ENCODE results near the gene CLSTN2. TPM values are rescaled to one million over a fixed set of nuclear protein-coding genes. Genes with fewer than 3 reads are reported as not detected.

The CLSTN2 gene
- total and polyA plus RNA-seq, 10 donors, result 0.02 to 0.22 (median 0.13) TPM; not detected in 1

DNA sequence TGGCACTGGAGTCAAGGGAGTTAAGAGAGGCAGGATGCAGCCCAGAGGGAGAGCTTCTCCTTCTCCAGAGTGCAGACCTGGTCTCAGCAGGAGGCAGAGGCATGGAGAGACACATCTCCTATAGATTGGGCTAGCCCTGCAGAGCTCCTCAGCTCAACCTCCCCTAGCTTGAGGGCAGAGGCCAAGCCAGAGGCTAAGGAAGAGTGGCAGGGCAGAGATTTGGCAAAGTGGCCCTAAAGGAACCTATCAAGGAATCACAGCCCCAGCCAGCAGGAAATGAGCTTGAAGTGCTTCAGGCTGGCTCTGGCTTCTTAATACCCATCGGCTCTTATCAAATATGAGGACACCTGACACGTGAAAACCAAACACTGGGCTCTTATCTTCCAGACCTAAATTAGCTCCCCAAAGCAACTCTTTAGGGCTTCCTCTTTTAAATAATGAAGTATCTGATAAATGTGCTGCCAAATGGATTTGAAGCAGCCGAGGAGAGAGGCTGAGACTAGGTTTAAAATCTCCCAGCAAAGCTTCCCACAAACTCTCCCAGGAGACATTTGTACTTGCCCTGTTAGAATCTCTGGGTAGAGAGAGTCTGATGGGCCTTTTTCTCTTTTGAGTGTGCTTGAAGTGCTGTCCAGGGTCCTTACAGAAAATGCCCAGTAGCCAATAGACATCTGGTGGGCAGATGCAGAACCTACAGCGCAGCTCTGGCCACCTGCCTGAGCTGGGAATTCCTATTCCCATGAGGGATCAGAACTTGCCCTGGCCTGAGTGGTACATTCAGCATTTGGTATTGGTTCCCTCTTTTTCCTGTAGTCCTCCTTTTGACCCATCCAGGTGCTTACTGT, 271.4 kb downstream of the CLSTN2 start:
- H3K36me3 ChIP-seq, result no peaks in the 10 kb centered on the region
- H3K27me3 ChIP-seq (replicated peaks in 1 of 7), result peaks cover 0 to 25% (median 0%) of the 10 kb centered on the region in 7 donors
- no peak for DNase-seq
- no peak overlapping the region for H3K27ac ChIP-seq
- no peak for TF ChIP-seq POLR2AphosphoS5 (IDR thresholded peaks at IDR 0.05)
- no peak for TF ChIP-seq POLR2A (IDR thresholded peaks at IDR 0.05)
- TF ChIP-seq CTCF (IDR thresholded peaks at IDR 0.05 in 8 of 11, conservative IDR thresholded peaks at IDR 0.05 in 3 of 11), result no peak
- WGBS, 5 donors, result 17 to 40% (median 37%) methylated on average over 4 of the region's 4 CpGs
- H3K4me3 ChIP-seq, result no peak overlapping the region
- intact Hi-C loops (cut with DNase I; ENCODE audit: low total_unique reads), result no loop called here
- H3K4me1 ChIP-seq, result no peaks in the 10 kb centered on the region
- no peaks in the 10 kb centered on the region for H3K9me3 ChIP-seq

GRCh38 chr3:140207541-140207940, 272.6 kb downstream of the CLSTN2 start:
- DNase-seq, result no peak
- Histone ChIP-seq H3K4me1 (no peaks in the 10 kb centered on the region), H3K27me3 (replicated peaks in 1 of 7) (peaks cover 0 to 25% (median 0%) of the 10 kb centered on the region in 7 donors), H3K36me3 (no peaks in the 10 kb centered on the region), H3K27ac (no peak overlapping the region), H3K4me3 (no peak overlapping the region), H3K9me3 (no peaks in the 10 kb centered on the region)
- 51 to 83% (median 71%) methylated on average over 2 of the region's 2 CpGs for WGBS, 5 donors
- intact Hi-C loops (cut with DNase I; ENCODE audit: low total_unique reads), result no loop called here
- TF ChIP-seq CTCF (IDR thresholded peaks at IDR 0.05 in 8 of 11, conservative IDR thresholded peaks at IDR 0.05 in 3 of 11), result no peak
- TF ChIP-seq POLR2A (IDR thresholded peaks at IDR 0.05), result no peak
- no peak for TF ChIP-seq POLR2AphosphoS5 (IDR thresholded peaks at IDR 0.05)

- H3K4me1 ChIP-seq, result no peaks in the 10 kb centered on the region
- H3K36me3 ChIP-seq, result no peaks in the 10 kb centered on the region
- no peak overlapping the region for H3K4me3 ChIP-seq
- TF ChIP-seq POLR2A (IDR thresholded peaks at IDR 0.05) (no peak), CTCF (IDR thresholded peaks at IDR 0.05 in 8 of 11, conservative IDR thresholded peaks at IDR 0.05 in 3 of 11) (peak in 2 of 11 experiments; percentile 5 to 13)
- no peaks in the 10 kb centered on the region for H3K9me3 ChIP-seq
- no peak for DNase-seq
- WGBS, 5 donors, result 55 to 65% (median 62%) methylated on average over 6 of the region's 6 CpGs
- H3K27me3 ChIP-seq (replicated peaks in 1 of 7), result peaks cover 0 to 4% (median 0%) of the 10 kb centered on the region in 7 donors
- no peak overlapping the region for H3K27ac ChIP-seq
- intact Hi-C loops (cut with DNase I; ENCODE audit: low total_unique reads), result no loop called here
These were observed 281.3 kb downstream of the CLSTN2 start for GRCh38 chr3:140216249-140216648.

- H3K4me3 ChIP-seq, result no peak overlapping the region
- WGBS, 5 donors, result 82 to 87% (median 84%) methylated on average over 11 of the region's 11 CpGs
These were observed 284.3 kb downstream of the CLSTN2 start for GRCh38 chr3:140219291-140219690.

More at GRCh38 chr3:140219291-140219690, 284.3 kb downstream of the CLSTN2 start:
- intact Hi-C loops (cut with DNase I; ENCODE audit: low total_unique reads), result no loop called here
- Histone ChIP-seq H3K4me1 (no peaks in the 10 kb centered on the region), H3K27me3 (replicated peaks in 1 of 7) (peaks cover 0 to 4% (median 0%) of the 10 kb centered on the region in 7 donors), H3K27ac (no peak overlapping the region), H3K36me3 (no peaks in the 10 kb centered on the region), H3K9me3 (no peaks in the 10 kb centered on the region)
- DNase-seq, result no peak
- TF ChIP-seq POLR2A (IDR thresholded peaks at IDR 0.05), result no peak
- no peak for TF ChIP-seq CTCF (IDR thresholded peaks at IDR 0.05 in 8 of 11, conservative IDR thresholded peaks at IDR 0.05 in 3 of 11)
- no peak for TF ChIP-seq POLR2AphosphoS5 (IDR thresholded peaks at IDR 0.05)
